HepG2 (cell line): Measurements from ENCODE around the gene CXCR5. TPM values are rescaled to one million over a fixed set of nuclear protein-coding genes. Genes with fewer than 3 reads are reported as not detected.
A peak's percentile ranks its signal among the peaks of the same experiment; 100 is the strongest.

Experiments used
- ATF7 ChIP-seq, 2 experiments: fragments of 450-650 bp in 1 of 2; sonication (generic) in 1 of 2; formaldehyde crosslinking in 1 of 2; IDR thresholded peaks; 2 replicates each; pipeline versions ENCODE4 v1.4.0 to v1.6.1; 2016 to 2020; ENCODE audit warnings: antibody characterized with exemption in 1 of 2, mild to moderate bottlenecking in 1 of 2, missing genetic modification reagents in 1 of 2
- ETV5 ChIP-seq: IDR thresholded peaks from 2 replicates; pipeline ENCODE4 v1.6.1; 2018; ENCODE audit warnings: missing biosample characterization, missing genetic modification reagents, inconsistent platforms, borderline replicate concordance
- FOXC1 ChIP-seq: sonication (generic); formaldehyde crosslinking; IDR thresholded peaks from 2 replicates; pipeline ENCODE4 v1.8.0; 2022; ENCODE audit warnings: mild to moderate bottlenecking, missing genetic modification reagents, borderline replicate concordance
- FOXM1 ChIP-seq: sonication (generic); formaldehyde crosslinking; IDR thresholded peaks from 2 replicates; pipeline ENCODE4 v1.5.0; 2020; ENCODE audit warnings: missing genetic modification reagents
- JUND ChIP-seq: sonication (generic); formaldehyde crosslinking; IDR thresholded peaks from 2 replicates; pipeline ENCODE4 v1.8.0; 2022; ENCODE audit warnings: mild to moderate bottlenecking, missing genetic modification reagents
- MIXL1 ChIP-seq: IDR thresholded peaks from 2 replicates; pipeline ENCODE4 v1.6.1; 2016
- ONECUT2 ChIP-seq: sonication (generic); formaldehyde crosslinking; IDR thresholded peaks from 2 replicates; pipeline ENCODE4 v1.4.0; 2020; ENCODE audit warnings: missing genetic modification reagents
- POLR2AphosphoS2 ChIP-seq: IDR thresholded peaks from 2 replicates; pipeline ENCODE4 v1.6.1; 2011; ENCODE audit warnings: low read depth, low read length, improper control_type of control experiment
- RCOR2 ChIP-seq: IDR thresholded peaks from 2 replicates; pipeline ENCODE4 v1.6.1; 2016; ENCODE audit warnings: missing biosample characterization, missing genetic modification reagents
- RXRB ChIP-seq: IDR thresholded peaks from 2 replicates; pipeline ENCODE4 v1.6.1; 2016; ENCODE audit warnings: borderline replicate concordance, missing genetic modification reagents, missing compliant biosample characterization
- SAP130 ChIP-seq: IDR thresholded peaks from 2 replicates; pipeline ENCODE4 v1.6.1; 2016; ENCODE audit warnings: low read depth
- TCF7L2 ChIP-seq: IDR thresholded peaks from 2 replicates; pipeline ENCODE4 v1.6.1; 2011; ENCODE audit warnings: mild to moderate bottlenecking, low read depth, low read length, moderate library complexity
- YY1 ChIP-seq: IDR thresholded peaks from 2 replicates; pipeline ENCODE4 v1.6.1; 2011; ENCODE audit warnings: low read length, low read depth, moderate library complexity, mild to moderate bottlenecking; ENCODE audit not compliant: insufficient read depth, insufficient replicate concordance
- ZMYM4 ChIP-seq: sonication (generic); formaldehyde crosslinking; IDR thresholded peaks from 2 replicates; pipeline ENCODE4 v1.8.1; 2023; ENCODE audit warnings: mild to moderate bottlenecking, missing genetic modification reagents
- ZNF138 ChIP-seq: sonication (generic); formaldehyde crosslinking; IDR thresholded peaks from 2 replicates; pipeline ENCODE4 v1.5.0; 2020; ENCODE audit warnings: mild to moderate bottlenecking, low read depth, missing genetic modification reagents
- ZNF143 ChIP-seq: sonication (generic); formaldehyde crosslinking; IDR thresholded peaks from 2 replicates; pipeline ENCODE4 v1.4.0; 2020; ENCODE audit warnings: missing genetic modification reagents
- ZNF354B ChIP-seq: sonication (generic); formaldehyde crosslinking; IDR thresholded peaks from 2 replicates; pipeline ENCODE4 v1.8.0; 2022; ENCODE audit warnings: mild to moderate bottlenecking, missing genetic modification reagents
- ZNF367 ChIP-seq: sonication (generic); formaldehyde crosslinking; IDR thresholded peaks from 2 replicates; pipeline ENCODE4 v1.4.0; 2020; ENCODE audit warnings: missing genetic modification reagents, borderline replicate concordance
- ZNF572 ChIP-seq: sonication (generic); formaldehyde crosslinking; IDR thresholded peaks from 2 replicates; pipeline ENCODE4 v1.5.1; 2020; ENCODE audit warnings: mild to moderate bottlenecking, missing genetic modification reagents
- ZNF773 ChIP-seq: sonication (generic); formaldehyde crosslinking; IDR thresholded peaks from 2 replicates; pipeline ENCODE4 v1.4.0; 2020; ENCODE audit warnings: missing genetic modification reagents, borderline replicate concordance
- polyA plus RNA-seq, 8 experiments: library from polyadenylated mRNA; depleted of rRNA in 3 of 8; stranded (reverse) in 7 of 8; unstranded in 1 of 8; fragments of >200 nt; fragmentation: Illumina TruSeq in 4 of 8; extraction: Trizol in 4 of 8; gene quantifications; 2 replicates each; pipeline versions ENCODE4 v1.2.1 to v1.2.3, GENCODE V29; 2011 to 2016; ENCODE audit warnings: low read depth in 4 of 8, missing spikeins in 1 of 8, mixed read lengths in 1 of 8; ENCODE audit not compliant: insufficient read depth in 1 of 8
- total RNA-seq, 5 experiments: library from RNA; depleted of rRNA; stranded (reverse); fragments of >200 nt; fragmentation: Illumina TruSeq; extraction: Trizol; gene quantifications; 2 replicates each; pipeline ENCODE4 v1.2.3, GENCODE V29; 2016; ENCODE audit warnings: low read depth in 1 of 5
- TF ChIP-seq, protein P1 (sequence below): sonication (generic); formaldehyde crosslinking; conservative IDR thresholded peaks from 2 replicates; pipeline ENCODE4 v1.8.1; 2023; ENCODE audit warnings: missing genetic modification reagents
- TF ChIP-seq, protein P2 (sequence below): IDR thresholded peaks from 2 replicates; pipeline ENCODE4 v1.6.1; 2016; ENCODE audit warnings: low read depth, control low read depth
- TF ChIP-seq, protein P3 (sequence below): sonication (generic); formaldehyde crosslinking; IDR thresholded peaks from 2 replicates; pipeline ENCODE4 v1.9.0; 2021; ENCODE audit warnings: mild to moderate bottlenecking, missing genetic modification reagents

Gene CXCR5
- total and polyA plus RNA-seq, 2 of the 13 experiments (the other 11 are each of a cell fraction or from before 2014, with no cell fraction given) = not detected

DNA sequence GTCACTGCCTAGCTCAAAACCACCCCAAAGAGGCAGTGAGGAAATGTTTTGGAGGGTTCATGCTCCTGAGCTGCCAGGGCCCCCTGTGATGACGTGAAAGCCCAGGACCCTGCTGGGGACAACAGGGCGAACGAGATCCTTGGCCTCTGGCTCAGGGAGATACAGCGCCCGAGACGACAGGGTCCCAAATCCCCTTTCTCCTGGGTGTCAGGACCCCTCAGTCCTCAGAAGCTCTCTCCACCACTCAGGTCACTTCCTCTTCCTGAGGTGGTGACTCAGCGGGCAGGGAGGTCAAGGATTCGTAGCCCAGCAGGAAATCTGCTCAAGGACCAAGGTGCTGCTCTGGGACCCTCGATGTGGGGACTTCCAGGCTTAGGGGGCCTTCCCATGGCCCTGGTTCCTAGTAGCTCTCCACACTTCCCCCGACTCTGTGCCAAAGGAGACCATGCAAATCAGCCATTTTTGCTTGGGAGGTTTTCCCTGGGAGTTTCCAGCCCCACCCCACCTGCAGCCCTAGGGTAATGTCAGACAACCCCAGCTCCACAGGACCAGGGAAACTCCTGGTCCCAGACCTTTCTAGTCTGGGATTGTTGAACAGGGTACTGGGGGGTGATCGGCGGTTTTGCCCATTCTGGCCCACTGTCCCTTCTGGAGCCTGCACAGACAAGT lies 29.2 kb downstream of the CXCR5 start (continued):
- TF ChIP-seq RXRB = no peak
- TF ChIP-seq, protein P1, sequence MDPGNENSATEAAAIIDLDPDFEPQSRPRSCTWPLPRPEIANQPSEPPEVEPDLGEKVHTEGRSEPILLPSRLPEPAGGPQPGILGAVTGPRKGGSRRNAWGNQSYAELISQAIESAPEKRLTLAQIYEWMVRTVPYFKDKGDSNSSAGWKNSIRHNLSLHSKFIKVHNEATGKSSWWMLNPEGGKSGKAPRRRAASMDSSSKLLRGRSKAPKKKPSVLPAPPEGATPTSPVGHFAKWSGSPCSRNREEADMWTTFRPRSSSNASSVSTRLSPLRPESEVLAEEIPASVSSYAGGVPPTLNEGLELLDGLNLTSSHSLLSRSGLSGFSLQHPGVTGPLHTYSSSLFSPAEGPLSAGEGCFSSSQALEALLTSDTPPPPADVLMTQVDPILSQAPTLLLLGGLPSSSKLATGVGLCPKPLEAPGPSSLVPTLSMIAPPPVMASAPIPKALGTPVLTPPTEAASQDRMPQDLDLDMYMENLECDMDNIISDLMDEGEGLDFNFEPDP (CRISPR knock-in tag) = no peak
- no peak for TF ChIP-seq ATF7 (IDR thresholded peaks at IDR 0.05)
- no peak for TF ChIP-seq ATF7 (CRISPR knock-in tag; IDR thresholded peaks at IDR 0.05)
- no peak for TF ChIP-seq ZNF773 (CRISPR knock-in tag)
- no peak for TF ChIP-seq FOXC1 (CRISPR knock-in tag)
- TF ChIP-seq JUND (CRISPR knock-in tag) = no peak
- no peak for TF ChIP-seq RCOR2 (CRISPR knock-in tag)
- no peak for TF ChIP-seq TCF7L2
- no peak for TF ChIP-seq SAP130 (CRISPR knock-in tag)
- TF ChIP-seq MIXL1 (CRISPR knock-in tag) = no peak
- no peak for TF ChIP-seq POLR2AphosphoS2
- no peak for TF ChIP-seq FOXM1 (CRISPR knock-in tag)
- 0 out of 2 replicates have a peak, but pooled peaks have one; percentile 32 for TF ChIP-seq ETV5 (CRISPR knock-in tag)
- peak; percentile 17 for TF ChIP-seq YY1
- no peak for TF ChIP-seq ONECUT2 (CRISPR knock-in tag)
- no peak for TF ChIP-seq ZNF138 (CRISPR knock-in tag)
- no peak for TF ChIP-seq ZNF143 (CRISPR knock-in tag)
- TF ChIP-seq ZNF354B (CRISPR knock-in tag) = no peak
- TF ChIP-seq, protein P2, sequence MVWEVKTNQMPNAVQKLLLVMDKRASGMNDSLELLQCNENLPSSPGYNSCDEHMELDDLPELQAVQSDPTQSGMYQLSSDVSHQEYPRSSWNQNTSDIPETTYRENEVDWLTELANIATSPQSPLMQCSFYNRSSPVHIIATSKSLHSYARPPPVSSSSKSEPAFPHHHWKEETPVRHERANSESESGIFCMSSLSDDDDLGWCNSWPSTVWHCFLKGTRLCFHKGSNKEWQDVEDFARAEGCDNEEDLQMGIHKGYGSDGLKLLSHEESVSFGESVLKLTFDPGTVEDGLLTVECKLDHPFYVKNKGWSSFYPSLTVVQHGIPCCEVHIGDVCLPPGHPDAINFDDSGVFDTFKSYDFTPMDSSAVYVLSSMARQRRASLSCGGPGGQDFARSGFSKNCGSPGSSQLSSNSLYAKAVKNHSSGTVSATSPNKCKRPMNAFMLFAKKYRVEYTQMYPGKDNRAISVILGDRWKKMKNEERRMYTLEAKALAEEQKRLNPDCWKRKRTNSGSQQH (CRISPR knock-in tag) = no peak
- no peak for TF ChIP-seq ZMYM4 (CRISPR knock-in tag)
- TF ChIP-seq, protein P3, sequence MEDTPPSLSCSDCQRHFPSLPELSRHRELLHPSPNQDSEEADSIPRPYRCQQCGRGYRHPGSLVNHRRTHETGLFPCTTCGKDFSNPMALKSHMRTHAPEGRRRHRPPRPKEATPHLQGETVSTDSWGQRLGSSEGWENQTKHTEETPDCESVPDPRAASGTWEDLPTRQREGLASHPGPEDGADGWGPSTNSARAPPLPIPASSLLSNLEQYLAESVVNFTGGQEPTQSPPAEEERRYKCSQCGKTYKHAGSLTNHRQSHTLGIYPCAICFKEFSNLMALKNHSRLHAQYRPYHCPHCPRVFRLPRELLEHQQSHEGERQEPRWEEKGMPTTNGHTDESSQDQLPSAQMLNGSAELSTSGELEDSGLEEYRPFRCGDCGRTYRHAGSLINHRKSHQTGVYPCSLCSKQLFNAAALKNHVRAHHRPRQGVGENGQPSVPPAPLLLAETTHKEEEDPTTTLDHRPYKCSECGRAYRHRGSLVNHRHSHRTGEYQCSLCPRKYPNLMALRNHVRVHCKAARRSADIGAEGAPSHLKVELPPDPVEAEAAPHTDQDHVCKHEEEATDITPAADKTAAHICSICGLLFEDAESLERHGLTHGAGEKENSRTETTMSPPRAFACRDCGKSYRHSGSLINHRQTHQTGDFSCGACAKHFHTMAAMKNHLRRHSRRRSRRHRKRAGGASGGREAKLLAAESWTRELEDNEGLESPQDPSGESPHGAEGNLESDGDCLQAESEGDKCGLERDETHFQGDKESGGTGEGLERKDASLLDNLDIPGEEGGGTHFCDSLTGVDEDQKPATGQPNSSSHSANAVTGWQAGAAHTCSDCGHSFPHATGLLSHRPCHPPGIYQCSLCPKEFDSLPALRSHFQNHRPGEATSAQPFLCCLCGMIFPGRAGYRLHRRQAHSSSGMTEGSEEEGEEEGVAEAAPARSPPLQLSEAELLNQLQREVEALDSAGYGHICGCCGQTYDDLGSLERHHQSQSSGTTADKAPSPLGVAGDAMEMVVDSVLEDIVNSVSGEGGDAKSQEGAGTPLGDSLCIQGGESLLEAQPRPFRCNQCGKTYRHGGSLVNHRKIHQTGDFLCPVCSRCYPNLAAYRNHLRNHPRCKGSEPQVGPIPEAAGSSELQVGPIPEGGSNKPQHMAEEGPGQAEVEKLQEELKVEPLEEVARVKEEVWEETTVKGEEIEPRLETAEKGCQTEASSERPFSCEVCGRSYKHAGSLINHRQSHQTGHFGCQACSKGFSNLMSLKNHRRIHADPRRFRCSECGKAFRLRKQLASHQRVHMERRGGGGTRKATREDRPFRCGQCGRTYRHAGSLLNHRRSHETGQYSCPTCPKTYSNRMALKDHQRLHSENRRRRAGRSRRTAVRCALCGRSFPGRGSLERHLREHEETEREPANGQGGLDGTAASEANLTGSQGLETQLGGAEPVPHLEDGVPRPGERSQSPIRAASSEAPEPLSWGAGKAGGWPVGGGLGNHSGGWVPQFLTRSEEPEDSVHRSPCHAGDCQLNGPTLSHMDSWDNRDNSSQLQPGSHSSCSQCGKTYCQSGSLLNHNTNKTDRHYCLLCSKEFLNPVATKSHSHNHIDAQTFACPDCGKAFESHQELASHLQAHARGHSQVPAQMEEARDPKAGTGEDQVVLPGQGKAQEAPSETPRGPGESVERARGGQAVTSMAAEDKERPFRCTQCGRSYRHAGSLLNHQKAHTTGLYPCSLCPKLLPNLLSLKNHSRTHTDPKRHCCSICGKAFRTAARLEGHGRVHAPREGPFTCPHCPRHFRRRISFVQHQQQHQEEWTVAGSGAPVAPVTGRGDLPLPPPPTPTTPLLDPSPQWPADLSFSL (CRISPR knock-in tag) = 0 out of 2 replicates have a peak, but pooled peaks have one; percentile 47
- no peak for TF ChIP-seq ZNF367 (CRISPR knock-in tag)
- no peak for TF ChIP-seq ZNF572 (CRISPR knock-in tag)
